Measurements from ENCODE around the gene BPIFA2. TPM values are rescaled to one million over a fixed set of nuclear protein-coding genes. Genes with fewer than 3 reads are reported as not detected.

The BPIFA2 gene
- polyA plus RNA-seq, 1 donor (not counting 4 experiments of a cell fraction or from before 2014, with no cell fraction given), result not detected

DNA sequence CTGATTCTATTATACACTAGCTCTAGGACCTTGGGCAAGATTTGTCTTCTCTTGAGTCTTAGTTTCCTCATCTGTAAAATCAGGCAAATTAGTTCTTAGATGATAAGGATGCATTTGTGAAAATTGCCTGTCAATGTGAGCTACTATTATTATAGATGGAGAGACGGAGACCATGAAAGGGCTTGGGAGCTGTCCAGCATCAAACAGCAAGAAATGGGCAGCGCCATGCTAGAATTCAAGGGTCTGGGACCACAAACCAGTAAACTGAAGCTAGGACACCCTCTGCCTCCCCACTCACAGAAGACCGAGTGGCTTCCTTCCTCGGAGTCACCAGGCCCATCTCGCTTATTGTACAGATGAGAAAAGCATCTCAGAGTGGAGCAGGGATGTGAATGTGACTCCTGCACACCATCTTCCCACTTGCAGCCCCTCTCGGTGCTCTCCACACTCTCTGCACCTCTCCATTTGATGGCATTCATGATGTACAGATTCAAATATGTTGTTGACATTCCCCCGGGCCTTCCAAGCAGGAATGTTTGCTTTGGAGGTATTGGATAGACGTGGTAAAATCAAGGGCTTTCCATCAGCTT, 25.0 kb downstream of the BPIFA2 start:
- Histone ChIP-seq H3K4me3 (ENCODE audit: control insufficient read depth in 2 of 3, extremely low read depth in 1 of 3, insufficient read depth in 2 of 3, low read depth in 1 of 3, low read length in 3 of 3) (no peak overlapping the region), H3K4me1 (ENCODE audit: control insufficient read depth, extremely low read depth, insufficient read depth, low read length) (no peaks in the 10 kb centered on the region), H3K9me1 (ENCODE audit: control insufficient read depth, extremely low read depth, insufficient read depth, low read length) (no peaks in the 10 kb centered on the region), H3K9me3 (ENCODE audit: control insufficient read depth, low read depth, low read length) (no peaks in the 10 kb centered on the region), H4K20me1 (ENCODE audit: control insufficient read depth, extremely low read depth, insufficient read depth, low read length) (no peaks in the 10 kb centered on the region), H3K36me3 (ENCODE audit: control insufficient read depth in 2 of 2, extremely low read depth in 1 of 2, insufficient read depth in 2 of 2, low read length in 2 of 2) (no peaks in the 10 kb centered on the region), H3K9ac (ENCODE audit: control insufficient read depth, extremely low read depth, insufficient read depth, low read length) (no peak overlapping the region), H3K4me2 (ENCODE audit: control insufficient read depth, extremely low read depth, insufficient read depth, low read depth, low read length) (no peak overlapping the region), H3K27ac (ENCODE audit: control insufficient read depth, insufficient read depth, low read length) (no peak overlapping the region), H3K79me2 (ENCODE audit: control insufficient read depth, insufficient read depth, low read length) (no peaks in the 10 kb centered on the region), H3K27me3 (ENCODE audit: control insufficient read depth, extremely low read depth, insufficient read depth, low read length) (no peaks in the 10 kb centered on the region), H2AFZ (ENCODE audit: control insufficient read depth, low read length) (no peak overlapping the region)
- DNase-seq (ENCODE audit: low read depth, low spot score) (no peak), FAIRE-seq (no peak)
- dilution Hi-C loops (cut with MboI; ENCODE audit: extremely low pct_ligation_motif_present, low sequenced_read_pairs), result no loop called here
- TF ChIP-seq, protein P1, sequence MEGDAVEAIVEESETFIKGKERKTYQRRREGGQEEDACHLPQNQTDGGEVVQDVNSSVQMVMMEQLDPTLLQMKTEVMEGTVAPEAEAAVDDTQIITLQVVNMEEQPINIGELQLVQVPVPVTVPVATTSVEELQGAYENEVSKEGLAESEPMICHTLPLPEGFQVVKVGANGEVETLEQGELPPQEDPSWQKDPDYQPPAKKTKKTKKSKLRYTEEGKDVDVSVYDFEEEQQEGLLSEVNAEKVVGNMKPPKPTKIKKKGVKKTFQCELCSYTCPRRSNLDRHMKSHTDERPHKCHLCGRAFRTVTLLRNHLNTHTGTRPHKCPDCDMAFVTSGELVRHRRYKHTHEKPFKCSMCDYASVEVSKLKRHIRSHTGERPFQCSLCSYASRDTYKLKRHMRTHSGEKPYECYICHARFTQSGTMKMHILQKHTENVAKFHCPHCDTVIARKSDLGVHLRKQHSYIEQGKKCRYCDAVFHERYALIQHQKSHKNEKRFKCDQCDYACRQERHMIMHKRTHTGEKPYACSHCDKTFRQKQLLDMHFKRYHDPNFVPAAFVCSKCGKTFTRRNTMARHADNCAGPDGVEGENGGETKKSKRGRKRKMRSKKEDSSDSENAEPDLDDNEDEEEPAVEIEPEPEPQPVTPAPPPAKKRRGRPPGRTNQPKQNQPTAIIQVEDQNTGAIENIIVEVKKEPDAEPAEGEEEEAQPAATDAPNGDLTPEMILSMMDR (optimal IDR thresholded peaks at IDR 0.05 in 1 of 3, IDR thresholded peaks at IDR 0.05 in 1 of 3, conservative IDR thresholded peaks at IDR 0.05 in 1 of 3; ENCODE audit: extremely low read depth in 1 of 3, insufficient read depth in 2 of 3, low read length in 3 of 3), result no peak
- no peak for TF ChIP-seq EZH2 (IDR thresholded peaks at IDR 0.05; ENCODE audit: low read length)

DNA sequence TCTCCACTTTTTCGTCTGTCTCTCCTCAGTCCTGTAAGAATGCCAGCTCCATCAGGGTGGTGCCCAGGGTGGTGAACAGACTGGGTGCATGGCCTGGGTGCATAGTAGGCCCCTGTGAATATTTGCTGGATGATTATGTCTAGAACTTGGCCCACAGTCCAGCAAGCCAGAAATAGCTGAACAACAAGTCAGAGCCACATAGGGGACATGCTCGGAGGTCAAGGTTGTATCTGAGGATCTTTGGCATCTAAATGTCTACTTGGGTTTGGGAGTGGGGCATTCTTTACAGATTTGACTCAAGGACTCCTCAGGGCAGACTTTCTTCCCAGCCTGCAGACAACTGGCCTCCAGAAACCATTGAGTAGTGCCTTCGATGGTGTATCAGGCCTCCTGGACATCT, 31.1 kb downstream of the BPIFA2 start:
- H2AFZ ChIP-seq (ENCODE audit: control insufficient read depth, low read length), result no peak overlapping the region
- no peaks in the 10 kb centered on the region for H3K36me3 ChIP-seq (ENCODE audit: control insufficient read depth in 2 of 2, extremely low read depth in 1 of 2, insufficient read depth in 2 of 2, low read length in 2 of 2)
- H3K27me3 ChIP-seq (ENCODE audit: control insufficient read depth, extremely low read depth, insufficient read depth, low read length), result no peaks in the 10 kb centered on the region
- DNase-seq (ENCODE audit: low read depth, low spot score) (no peak), FAIRE-seq (no peak)
- H3K79me2 ChIP-seq (ENCODE audit: control insufficient read depth, insufficient read depth, low read length), result no peaks in the 10 kb centered on the region
- H3K4me2 ChIP-seq (ENCODE audit: control insufficient read depth, extremely low read depth, insufficient read depth, low read depth, low read length), result no peak overlapping the region
- no peak overlapping the region for H3K4me3 ChIP-seq (ENCODE audit: control insufficient read depth in 2 of 3, extremely low read depth in 1 of 3, insufficient read depth in 2 of 3, low read depth in 1 of 3, low read length in 3 of 3)
- no peaks in the 10 kb centered on the region for H3K4me1 ChIP-seq (ENCODE audit: control insufficient read depth, extremely low read depth, insufficient read depth, low read length)
- no peaks in the 10 kb centered on the region for H3K9me3 ChIP-seq (ENCODE audit: control insufficient read depth, low read depth, low read length)
- dilution Hi-C loops (cut with MboI; ENCODE audit: extremely low pct_ligation_motif_present, low sequenced_read_pairs), result no loop called here
- no peak overlapping the region for H3K27ac ChIP-seq (ENCODE audit: control insufficient read depth, insufficient read depth, low read length)
- H4K20me1 ChIP-seq (ENCODE audit: control insufficient read depth, extremely low read depth, insufficient read depth, low read length), result no peaks in the 10 kb centered on the region
- H3K9ac ChIP-seq (ENCODE audit: control insufficient read depth, extremely low read depth, insufficient read depth, low read length), result no peak overlapping the region
- no peaks in the 10 kb centered on the region for H3K9me1 ChIP-seq (ENCODE audit: control insufficient read depth, extremely low read depth, insufficient read depth, low read length)
- TF ChIP-seq, protein P1 (optimal IDR thresholded peaks at IDR 0.05 in 1 of 3, IDR thresholded peaks at IDR 0.05 in 1 of 3, conservative IDR thresholded peaks at IDR 0.05 in 1 of 3; ENCODE audit: extremely low read depth in 1 of 3, insufficient read depth in 2 of 3, low read length in 3 of 3), result no peak
- TF ChIP-seq EZH2 (IDR thresholded peaks at IDR 0.05; ENCODE audit: low read length), result no peak
